SK-N-SH treated with all-trans-retinoic acid at 6 μM for 48 hours (cell line): Measurements from ENCODE around the gene RPL19.

ENCODE experiments used
- ATAC-seq: fragments of 200-7000 bp; cut with Tn5 transposase; 3 replicates; pipeline ENCODE4 v1.9.1; 2020; ENCODE audit warnings: mild to moderate bottlenecking, moderate library complexity
- BACH2 ChIP-seq: fragments of 250-450 bp; sonication (Bioruptor Pico); IDR thresholded peaks from 2 replicates; pipeline ENCODE4 v1.9.0; 2021; ENCODE audit warnings: mild to moderate bottlenecking, borderline replicate concordance
- CSDC2 ChIP-seq: fragments of 250-450 bp; sonication (Bioruptor Pico); IDR thresholded peaks from 2 replicates; pipeline ENCODE4 v1.5.0; 2020; ENCODE audit warnings: mild to moderate bottlenecking, moderate library complexity
- ESRRG ChIP-seq: fragments of 250-450 bp; sonication (Bioruptor Pico); IDR thresholded peaks from 2 replicates; pipeline ENCODE4 v1.6.1; 2021; ENCODE audit warnings: mild to moderate bottlenecking
- ISL1 ChIP-seq: fragments of 250-450 bp; sonication (Bioruptor Pico); IDR thresholded peaks from 2 replicates; pipeline ENCODE4 v2.1.2; 2022; ENCODE audit warnings: mild to moderate bottlenecking, moderate library complexity
- OSR1 ChIP-seq: fragments of 250-450 bp; sonication (Bioruptor Pico); IDR thresholded peaks from 2 replicates; pipeline ENCODE4 v1.8.0; 2022; ENCODE audit warnings: moderate library complexity, mild to moderate bottlenecking, inconsistent platforms
- POU6F1 ChIP-seq: fragments of 250-450 bp; sonication (Bioruptor Pico); IDR thresholded peaks from 2 replicates; pipeline ENCODE4 v1.8.0; 2021; ENCODE audit warnings: low read depth, mild to moderate bottlenecking, moderate library complexity, borderline replicate concordance
- PPARA ChIP-seq: fragments of 250-450 bp; sonication (Bioruptor Pico); IDR thresholded peaks from 2 replicates; pipeline ENCODE4 v1.5.0; 2020; ENCODE audit warnings: mild to moderate bottlenecking, borderline replicate concordance
- RARB ChIP-seq: fragments of 250-450 bp; sonication (Bioruptor Pico); IDR thresholded peaks from 2 replicates; pipeline ENCODE4 v1.8.0; 2021; ENCODE audit warnings: mild to moderate bottlenecking, moderate library complexity
- SNAI2 ChIP-seq: fragments of 250-450 bp; sonication (Bioruptor Pico); IDR thresholded peaks from 2 replicates; pipeline ENCODE4 v1.5.0; 2020; ENCODE audit warnings: mild to moderate bottlenecking, moderate library complexity
- TOX ChIP-seq: fragments of 250-450 bp; sonication (Bioruptor Pico); IDR thresholded peaks from 2 replicates; pipeline ENCODE4 v1.8.0; 2021; ENCODE audit warnings: mild to moderate bottlenecking, moderate library complexity, borderline replicate concordance
- ZFP3 ChIP-seq: fragments of 250-450 bp; sonication (Bioruptor Pico); IDR thresholded peaks from 2 replicates; pipeline ENCODE4 v1.5.0; 2020; ENCODE audit warnings: mild to moderate bottlenecking, moderate library complexity
- ZFP30 ChIP-seq: fragments of 450-650 bp; formaldehyde crosslinking; IDR thresholded peaks from 2 replicates; pipeline ENCODE4 v1.5.0; 2022; ENCODE audit warnings: mild to moderate bottlenecking, moderate library complexity
- ZNF565 ChIP-seq: fragments of 450-650 bp; formaldehyde crosslinking; conservative IDR thresholded peaks from 2 replicates; pipeline ENCODE4 v1.5.0; 2020; ENCODE audit warnings: low read depth, mild to moderate bottlenecking, moderate library complexity
- ZNF70 ChIP-seq: fragments of 450-650 bp; formaldehyde crosslinking; IDR thresholded peaks from 2 replicates; pipeline ENCODE4 v1.5.0; 2020; ENCODE audit warnings: mild to moderate bottlenecking, moderate library complexity
- ZNF8 ChIP-seq: fragments of 450-650 bp; formaldehyde crosslinking; IDR thresholded peaks from 2 replicates; pipeline ENCODE4 v1.5.0; 2020; ENCODE audit warnings: mild to moderate bottlenecking, moderate library complexity
- TF ChIP-seq, protein P1 (sequence below): fragments of 250-450 bp; sonication (Bioruptor Pico); IDR thresholded peaks from 2 replicates; pipeline ENCODE4 v1.5.0; 2020; ENCODE audit warnings: mild to moderate bottlenecking, moderate library complexity
- TF ChIP-seq, protein P2 (sequence below): fragments of 250-450 bp; sonication (Bioruptor Pico); IDR thresholded peaks from 2 replicates; pipeline ENCODE4 v1.8.0; 2020; ENCODE audit warnings: mild to moderate bottlenecking, moderate library complexity, borderline replicate concordance
- TF ChIP-seq, protein P3 (sequence below): fragments of 250-450 bp; sonication (Bioruptor Pico); IDR thresholded peaks from 2 replicates; pipeline ENCODE4 v1.5.1; 2021; ENCODE audit warnings: mild to moderate bottlenecking, moderate library complexity
- TF ChIP-seq, protein P4 (sequence below): fragments of 250-450 bp; sonication (Bioruptor Pico); IDR thresholded peaks from 2 replicates; pipeline ENCODE4 v1.5.1; 2020; ENCODE audit warnings: low read depth, mild to moderate bottlenecking, moderate library complexity

The RPL19 gene

GRCh38 chr17:39177256-39177655, 22.8 kb upstream of the RPL19 start:
- peak; percentile 8; the same call in 2 of the 3 replicates for ATAC-seq
- TF ChIP-seq, protein P1, sequence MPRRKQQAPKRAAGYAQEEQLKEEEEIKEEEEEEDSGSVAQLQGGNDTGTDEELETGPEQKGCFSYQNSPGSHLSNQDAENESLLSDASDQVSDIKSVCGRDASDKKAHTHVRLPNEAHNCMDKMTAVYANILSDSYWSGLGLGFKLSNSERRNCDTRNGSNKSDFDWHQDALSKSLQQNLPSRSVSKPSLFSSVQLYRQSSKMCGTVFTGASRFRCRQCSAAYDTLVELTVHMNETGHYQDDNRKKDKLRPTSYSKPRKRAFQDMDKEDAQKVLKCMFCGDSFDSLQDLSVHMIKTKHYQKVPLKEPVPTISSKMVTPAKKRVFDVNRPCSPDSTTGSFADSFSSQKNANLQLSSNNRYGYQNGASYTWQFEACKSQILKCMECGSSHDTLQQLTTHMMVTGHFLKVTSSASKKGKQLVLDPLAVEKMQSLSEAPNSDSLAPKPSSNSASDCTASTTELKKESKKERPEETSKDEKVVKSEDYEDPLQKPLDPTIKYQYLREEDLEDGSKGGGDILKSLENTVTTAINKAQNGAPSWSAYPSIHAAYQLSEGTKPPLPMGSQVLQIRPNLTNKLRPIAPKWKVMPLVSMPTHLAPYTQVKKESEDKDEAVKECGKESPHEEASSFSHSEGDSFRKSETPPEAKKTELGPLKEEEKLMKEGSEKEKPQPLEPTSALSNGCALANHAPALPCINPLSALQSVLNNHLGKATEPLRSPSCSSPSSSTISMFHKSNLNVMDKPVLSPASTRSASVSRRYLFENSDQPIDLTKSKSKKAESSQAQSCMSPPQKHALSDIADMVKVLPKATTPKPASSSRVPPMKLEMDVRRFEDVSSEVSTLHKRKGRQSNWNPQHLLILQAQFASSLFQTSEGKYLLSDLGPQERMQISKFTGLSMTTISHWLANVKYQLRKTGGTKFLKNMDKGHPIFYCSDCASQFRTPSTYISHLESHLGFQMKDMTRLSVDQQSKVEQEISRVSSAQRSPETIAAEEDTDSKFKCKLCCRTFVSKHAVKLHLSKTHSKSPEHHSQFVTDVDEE (CRISPR knock-in tag): no peak
- TF ChIP-seq POU6F1 (CRISPR knock-in tag) (no peak), ISL1 (no peak), ZNF70 (CRISPR knock-in tag) (no peak), OSR1 (no peak)
- TF ChIP-seq, protein P2, sequence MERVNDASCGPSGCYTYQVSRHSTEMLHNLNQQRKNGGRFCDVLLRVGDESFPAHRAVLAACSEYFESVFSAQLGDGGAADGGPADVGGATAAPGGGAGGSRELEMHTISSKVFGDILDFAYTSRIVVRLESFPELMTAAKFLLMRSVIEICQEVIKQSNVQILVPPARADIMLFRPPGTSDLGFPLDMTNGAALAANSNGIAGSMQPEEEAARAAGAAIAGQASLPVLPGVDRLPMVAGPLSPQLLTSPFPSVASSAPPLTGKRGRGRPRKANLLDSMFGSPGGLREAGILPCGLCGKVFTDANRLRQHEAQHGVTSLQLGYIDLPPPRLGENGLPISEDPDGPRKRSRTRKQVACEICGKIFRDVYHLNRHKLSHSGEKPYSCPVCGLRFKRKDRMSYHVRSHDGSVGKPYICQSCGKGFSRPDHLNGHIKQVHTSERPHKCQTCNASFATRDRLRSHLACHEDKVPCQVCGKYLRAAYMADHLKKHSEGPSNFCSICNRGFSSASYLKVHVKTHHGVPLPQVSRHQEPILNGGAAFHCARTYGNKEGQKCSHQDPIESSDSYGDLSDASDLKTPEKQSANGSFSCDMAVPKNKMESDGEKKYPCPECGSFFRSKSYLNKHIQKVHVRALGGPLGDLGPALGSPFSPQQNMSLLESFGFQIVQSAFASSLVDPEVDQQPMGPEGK (CRISPR knock-in tag): no peak

DNA sequence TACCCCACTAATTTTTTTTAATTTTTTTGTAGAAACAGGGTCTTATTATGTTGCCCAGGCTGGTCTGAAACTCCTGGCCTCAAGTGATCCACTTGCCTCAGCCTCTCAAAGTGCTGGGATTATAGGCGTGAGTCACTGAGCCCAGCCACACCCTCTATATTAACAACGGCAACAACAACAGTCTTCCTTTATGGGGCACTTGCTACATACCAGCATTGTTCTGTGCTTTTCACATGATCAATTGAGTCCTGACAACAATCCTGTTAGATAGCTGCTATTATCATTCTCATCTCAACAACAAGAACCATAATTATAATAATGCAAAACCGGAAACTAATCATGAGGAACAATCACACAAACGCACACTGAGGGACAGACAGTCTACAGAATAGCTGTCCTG, 21.5 kb upstream of the RPL19 start:
- no peak for ATAC-seq
- TF ChIP-seq RARB (no peak), ISL1 (no peak), CSDC2 (CRISPR knock-in tag) (no peak), OSR1 (no peak), ZNF8 (CRISPR knock-in tag) (no peak), ZFP3 (CRISPR knock-in tag) (no peak)
- TF ChIP-seq, protein P3, sequence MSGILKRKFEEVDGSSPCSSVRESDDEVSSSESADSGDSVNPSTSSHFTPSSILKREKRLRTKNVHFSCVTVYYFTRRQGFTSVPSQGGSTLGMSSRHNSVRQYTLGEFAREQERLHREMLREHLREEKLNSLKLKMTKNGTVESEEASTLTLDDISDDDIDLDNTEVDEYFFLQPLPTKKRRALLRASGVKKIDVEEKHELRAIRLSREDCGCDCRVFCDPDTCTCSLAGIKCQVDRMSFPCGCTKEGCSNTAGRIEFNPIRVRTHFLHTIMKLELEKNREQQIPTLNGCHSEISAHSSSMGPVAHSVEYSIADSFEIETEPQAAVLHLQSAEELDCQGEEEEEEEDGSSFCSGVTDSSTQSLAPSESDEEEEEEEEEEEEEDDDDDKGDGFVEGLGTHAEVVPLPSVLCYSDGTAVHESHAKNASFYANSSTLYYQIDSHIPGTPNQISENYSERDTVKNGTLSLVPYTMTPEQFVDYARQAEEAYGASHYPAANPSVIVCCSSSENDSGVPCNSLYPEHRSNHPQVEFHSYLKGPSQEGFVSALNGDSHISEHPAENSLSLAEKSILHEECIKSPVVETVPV: no peak

DNA sequence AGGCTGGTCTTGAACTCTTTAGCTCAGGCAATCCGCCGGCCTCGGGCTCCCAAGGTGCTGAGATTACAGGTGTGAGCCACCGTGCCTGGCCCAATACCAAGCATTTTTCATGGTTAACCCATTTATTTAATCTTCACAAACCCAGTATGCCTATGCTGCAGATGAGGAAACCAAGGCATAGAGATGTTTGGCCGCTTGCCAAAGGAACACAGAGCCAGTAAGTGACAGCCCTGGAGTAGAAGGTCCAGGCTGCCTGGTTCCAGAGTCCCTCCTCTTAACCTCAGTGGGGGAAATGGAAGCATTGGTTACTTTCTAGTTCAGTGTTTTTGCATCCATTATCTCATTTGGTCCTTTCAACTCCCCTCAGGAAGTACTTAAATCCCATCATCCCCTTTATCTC, 18.8 kb upstream of the RPL19 start:
- TF ChIP-seq SNAI2 (CRISPR knock-in tag) (no peak), CSDC2 (CRISPR knock-in tag) (no peak), ISL1 (no peak), ZFP30 (no peak), ESRRG (CRISPR knock-in tag) (no peak), ZNF8 (CRISPR knock-in tag) (no peak), ZNF565 (CRISPR knock-in tag) (no peak), BACH2 (no peak)
- TF ChIP-seq, protein P4, sequence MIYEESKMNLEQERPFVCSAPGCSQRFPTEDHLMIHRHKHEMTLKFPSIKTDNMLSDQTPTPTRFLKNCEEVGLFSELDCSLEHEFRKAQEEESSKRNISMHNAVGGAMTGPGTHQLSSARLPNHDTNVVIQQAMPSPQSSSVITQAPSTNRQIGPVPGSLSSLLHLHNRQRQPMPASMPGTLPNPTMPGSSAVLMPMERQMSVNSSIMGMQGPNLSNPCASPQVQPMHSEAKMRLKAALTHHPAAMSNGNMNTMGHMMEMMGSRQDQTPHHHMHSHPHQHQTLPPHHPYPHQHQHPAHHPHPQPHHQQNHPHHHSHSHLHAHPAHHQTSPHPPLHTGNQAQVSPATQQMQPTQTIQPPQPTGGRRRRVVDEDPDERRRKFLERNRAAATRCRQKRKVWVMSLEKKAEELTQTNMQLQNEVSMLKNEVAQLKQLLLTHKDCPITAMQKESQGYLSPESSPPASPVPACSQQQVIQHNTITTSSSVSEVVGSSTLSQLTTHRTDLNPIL (CRISPR knock-in tag): no peak
- ATAC-seq: no peak

- no peak for ATAC-seq
- no peak for TF ChIP-seq PPARA (CRISPR knock-in tag)
- TF ChIP-seq ZNF70 (CRISPR knock-in tag): no peak
- no peak for TF ChIP-seq ZFP30
- TF ChIP-seq, protein P4 (CRISPR knock-in tag): no peak
- TF ChIP-seq, protein P1 (CRISPR knock-in tag): no peak
- TF ChIP-seq TOX (CRISPR knock-in tag): no peak
- TF ChIP-seq POU6F1 (CRISPR knock-in tag): no peak
- no peak for TF ChIP-seq ZFP3 (CRISPR knock-in tag)
- no peak for TF ChIP-seq OSR1
- TF ChIP-seq ZNF565 (CRISPR knock-in tag): no peak
- TF ChIP-seq SNAI2 (CRISPR knock-in tag): no peak
Measured at GRCh38 chr17:39183045-39183444, 17.0 kb upstream of the RPL19 start.
